Measurements from ENCODE around the gene GSDME. TPM values are rescaled to one million over a fixed set of nuclear protein-coding genes. Genes with fewer than 3 reads are reported as not detected.

GSDME gene
- total and polyA plus RNA-seq, 4 donors = 3.2 to 4.0 (median 3.7) TPM

DNA sequence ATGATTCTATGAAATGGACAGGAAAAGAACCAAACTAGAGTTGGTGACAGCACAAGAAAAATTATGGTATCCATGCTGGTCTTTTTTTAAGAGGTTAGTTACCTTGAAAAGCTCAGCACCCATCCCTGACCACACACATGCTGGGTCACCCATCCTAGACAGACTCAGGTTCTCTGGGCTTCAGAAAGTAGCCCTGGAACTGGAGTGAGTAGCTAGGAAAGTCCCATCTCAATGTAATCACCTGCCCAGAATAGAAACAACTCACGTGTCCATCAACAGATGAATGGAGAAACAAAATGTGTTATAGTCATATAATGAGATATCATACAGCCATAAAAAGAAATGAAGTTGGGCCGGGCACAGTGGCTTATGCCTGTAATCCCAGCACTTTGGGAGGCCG lies 37.0 kb downstream of the GSDME start:
- Histone ChIP-seq H3K4me3 (ENCODE audit: low read depth in 1 of 3, low read length in 3 of 3) (no peak overlapping the region), H3K27me3 (ENCODE audit: control insufficient read depth in 4 of 4, insufficient read depth in 4 of 4, low read length in 3 of 4) (no peaks in the 10 kb centered on the region), H3K9me3 (ENCODE audit: control insufficient read depth in 4 of 4, low read length in 3 of 4) (no peaks in the 10 kb centered on the region), H3K9ac (ENCODE audit: low read depth in 1 of 2, low read length in 2 of 2) (no peak overlapping the region), H3K36me3 (ENCODE audit: control insufficient read depth in 4 of 4, insufficient read depth in 3 of 4, low read depth in 1 of 4, low read length in 3 of 4) (no peaks in the 10 kb centered on the region), H3K4me1 (ENCODE audit: control insufficient read depth in 4 of 4, insufficient read depth in 4 of 4, low read length in 3 of 4) (no peaks in the 10 kb centered on the region), H3K27ac (ENCODE audit: low read depth in 1 of 2, low read length in 2 of 2) (no peak overlapping the region)
- 89% methylated on average over 3 of the region's 3 CpGs for WGBS
- no peak for DNase-seq (ENCODE audit: low spot score)
- TF ChIP-seq HNF4A (conservative IDR thresholded peaks at IDR 0.05) (no peak), SP1 (IDR thresholded peaks at IDR 0.05) (no peak), RXRA (IDR thresholded peaks at IDR 0.05) (no peak), TAF1 (conservative IDR thresholded peaks at IDR 0.05) (no peak), GABPA (IDR thresholded peaks at IDR 0.05 in 1 of 2, conservative IDR thresholded peaks at IDR 0.05 in 1 of 2) (no peak)

DNA sequence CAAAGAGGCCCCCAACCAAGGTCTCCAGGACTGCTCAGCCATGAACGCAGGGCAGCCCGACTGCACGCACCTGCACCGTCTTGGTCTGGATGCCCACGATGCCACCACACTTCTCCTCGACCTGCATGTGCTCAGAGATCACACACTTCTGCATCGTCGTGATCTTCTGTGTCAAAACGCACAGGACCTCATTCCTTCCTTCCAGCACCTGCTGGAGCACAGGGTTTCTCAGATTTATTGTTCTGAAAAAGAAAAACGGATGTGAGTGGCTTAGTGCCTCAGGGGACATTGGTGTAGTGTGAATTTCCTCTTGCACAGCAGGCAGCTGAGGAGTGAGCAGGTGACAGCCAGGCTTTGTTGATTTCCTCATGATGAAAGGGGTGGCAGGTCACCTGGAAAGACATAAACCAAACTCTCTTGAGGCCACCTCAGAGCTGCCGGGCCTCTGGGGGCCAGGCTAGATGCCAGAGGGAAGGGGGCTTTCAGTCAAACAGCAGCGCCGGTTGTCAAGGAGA lies 38.2 kb downstream of the GSDME start:
- DNase-seq (ENCODE audit: low spot score) = peak; percentile 26
- Histone ChIP-seq H3K9ac (ENCODE audit: low read depth in 1 of 2, low read length in 2 of 2) (no peak overlapping the region), H3K27me3 (ENCODE audit: control insufficient read depth in 4 of 4, insufficient read depth in 4 of 4, low read length in 3 of 4) (no peaks in the 10 kb centered on the region), H3K9me3 (ENCODE audit: control insufficient read depth in 4 of 4, low read length in 3 of 4) (no peaks in the 10 kb centered on the region), H3K4me1 (ENCODE audit: control insufficient read depth in 4 of 4, insufficient read depth in 4 of 4, low read length in 3 of 4) (no peaks in the 10 kb centered on the region), H3K4me3 (ENCODE audit: low read depth in 1 of 3, low read length in 3 of 3) (no peak overlapping the region), H3K27ac (ENCODE audit: low read depth in 1 of 2, low read length in 2 of 2) (no peak overlapping the region), H3K36me3 (ENCODE audit: control insufficient read depth in 4 of 4, insufficient read depth in 3 of 4, low read depth in 1 of 4, low read length in 3 of 4) (no peaks in the 10 kb centered on the region)
- TF ChIP-seq RXRA (IDR thresholded peaks at IDR 0.05) = no peak
- TF ChIP-seq EGR1 (IDR thresholded peaks at IDR 0.05; ENCODE audit: low read depth in 2 of 2) = no peak
- no peak for TF ChIP-seq JUND (IDR thresholded peaks at IDR 0.05)
- TF ChIP-seq YY1 (IDR thresholded peaks at IDR 0.05) = no peak
- no peak for TF ChIP-seq HNF4G (IDR thresholded peaks at IDR 0.05)
- TF ChIP-seq, protein P1, sequence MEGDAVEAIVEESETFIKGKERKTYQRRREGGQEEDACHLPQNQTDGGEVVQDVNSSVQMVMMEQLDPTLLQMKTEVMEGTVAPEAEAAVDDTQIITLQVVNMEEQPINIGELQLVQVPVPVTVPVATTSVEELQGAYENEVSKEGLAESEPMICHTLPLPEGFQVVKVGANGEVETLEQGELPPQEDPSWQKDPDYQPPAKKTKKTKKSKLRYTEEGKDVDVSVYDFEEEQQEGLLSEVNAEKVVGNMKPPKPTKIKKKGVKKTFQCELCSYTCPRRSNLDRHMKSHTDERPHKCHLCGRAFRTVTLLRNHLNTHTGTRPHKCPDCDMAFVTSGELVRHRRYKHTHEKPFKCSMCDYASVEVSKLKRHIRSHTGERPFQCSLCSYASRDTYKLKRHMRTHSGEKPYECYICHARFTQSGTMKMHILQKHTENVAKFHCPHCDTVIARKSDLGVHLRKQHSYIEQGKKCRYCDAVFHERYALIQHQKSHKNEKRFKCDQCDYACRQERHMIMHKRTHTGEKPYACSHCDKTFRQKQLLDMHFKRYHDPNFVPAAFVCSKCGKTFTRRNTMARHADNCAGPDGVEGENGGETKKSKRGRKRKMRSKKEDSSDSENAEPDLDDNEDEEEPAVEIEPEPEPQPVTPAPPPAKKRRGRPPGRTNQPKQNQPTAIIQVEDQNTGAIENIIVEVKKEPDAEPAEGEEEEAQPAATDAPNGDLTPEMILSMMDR (IDR thresholded peaks at IDR 0.05; ENCODE audit: low read depth, low read length, missing input control) = no peak
- TF ChIP-seq, protein P2, sequence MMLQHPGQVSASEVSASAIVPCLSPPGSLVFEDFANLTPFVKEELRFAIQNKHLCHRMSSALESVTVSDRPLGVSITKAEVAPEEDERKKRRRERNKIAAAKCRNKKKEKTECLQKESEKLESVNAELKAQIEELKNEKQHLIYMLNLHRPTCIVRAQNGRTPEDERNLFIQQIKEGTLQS (IDR thresholded peaks at IDR 0.05) = no peak
- no peak for TF ChIP-seq RAD21 (IDR thresholded peaks at IDR 0.05)
- TF ChIP-seq ZBTB33 (IDR thresholded peaks at IDR 0.05) = no peak
- TF ChIP-seq REST (IDR thresholded peaks at IDR 0.05) = no peak
- TF ChIP-seq FOXA2 (IDR thresholded peaks at IDR 0.05) = no peak
- no peak for TF ChIP-seq SP1 (IDR thresholded peaks at IDR 0.05)
- TF ChIP-seq GABPA (IDR thresholded peaks at IDR 0.05 in 1 of 2, conservative IDR thresholded peaks at IDR 0.05 in 1 of 2) = no peak
- no peak for TF ChIP-seq MAX (IDR thresholded peaks at IDR 0.05)
- no peak for TF ChIP-seq NR2F2 (IDR thresholded peaks at IDR 0.05)
- no peak for TF ChIP-seq FOXA1 (IDR thresholded peaks at IDR 0.05)
- no peak for TF ChIP-seq HNF4A (conservative IDR thresholded peaks at IDR 0.05)
- TF ChIP-seq TAF1 (conservative IDR thresholded peaks at IDR 0.05) = no peak
- 86% methylated on average over 13 of the region's 13 CpGs for WGBS

Data from liver (tissue), 9 donors.